GM23338 (cell line): ENCODE data around the gene ASB5. TPM values are rescaled to one million over a fixed set of nuclear protein-coding genes. Genes with fewer than 3 reads are reported as not detected.

Experiments
- ATAC-seq: fragments of 200-7000 bp; cut with Tn5 transposase; 3 replicates; pipeline ENCODE4 v1.9.1; 2020
- DNase-seq: peaks from one replicate; pipeline ENCODE4 v3.0.0-alpha.2; 2015; ENCODE audit warnings: low spot score
- H2AFZ ChIP-seq: fragments of 200-600 bp; sonication (generic); 2 replicates; pipeline ENCODE4 v1.8.0; 2016; ENCODE audit warnings: antibody characterized with exemption, mild to moderate bottlenecking, moderate library complexity
- H3F3A ChIP-seq: fragments of 200-600 bp; sonication (generic); replicated peaks from 2 replicates; pipeline ENCODE4 v1.8.0; 2017; ENCODE audit warnings: antibody characterized with exemption, mixed run types, low read depth
- H3K27ac ChIP-seq: fragments of 200-600 bp; sonication (generic); 2 replicates; pipeline ENCODE4 v1.6.1; 2016; ENCODE audit warnings: low read depth
- H3K27me3 ChIP-seq: fragments of 200-600 bp; sonication (generic); 2 replicates; pipeline ENCODE4 v1.8.0; 2016; ENCODE audit warnings: mild to moderate bottlenecking, mixed run types, moderate library complexity; ENCODE audit not compliant: insufficient read depth
- H3K36me3 ChIP-seq: fragments of 200-600 bp; sonication (generic); 2 replicates; pipeline ENCODE4 v1.8.0; 2016; ENCODE audit warnings: mild to moderate bottlenecking; ENCODE audit not compliant: insufficient read depth
- H3K4me1 ChIP-seq: fragments of 200-600 bp; sonication (generic); 2 replicates; pipeline ENCODE4 v1.8.0; 2016; ENCODE audit warnings: mild to moderate bottlenecking, moderate library complexity; ENCODE audit not compliant: insufficient read depth
- H3K4me2 ChIP-seq: fragments of 200-600 bp; sonication (generic); 2 replicates; pipeline ENCODE4 v1.7.1; 2017; ENCODE audit warnings: mixed run types
- H3K4me3 ChIP-seq: fragments of 200-600 bp; sonication (generic); 2 replicates; pipeline ENCODE4 v1.6.1; 2016; ENCODE audit warnings: mixed run types
- H3K79me2 ChIP-seq: fragments of 200-600 bp; sonication (generic); replicated peaks from 2 replicates; pipeline ENCODE4 v1.8.0; 2017; ENCODE audit warnings: mild to moderate bottlenecking; ENCODE audit not compliant: insufficient read depth
- H3K9me2 ChIP-seq: fragments of 200-600 bp; sonication (generic); 2 replicates; pipeline ENCODE4 v1.8.0; 2017; ENCODE audit not compliant: insufficient read depth
- H4K20me1 ChIP-seq: fragments of 200-600 bp; sonication (generic); replicated peaks from 2 replicates; pipeline ENCODE4 v1.8.0; 2017; ENCODE audit warnings: mild to moderate bottlenecking; ENCODE audit not compliant: insufficient read depth
- H3K27ac Mint-ChIP-seq: 2 replicates; pipeline ENCODE4 v1.8.0; 2020; ENCODE audit warnings: inconsistent platforms, mild to moderate bottlenecking, moderate library complexity, mixed read lengths
- H3K27me3 Mint-ChIP-seq: 3 replicates; pipeline ENCODE4 v1.8.0; 2022; ENCODE audit warnings: low read depth, mild to moderate bottlenecking, moderate library complexity, mixed read lengths, inconsistent platforms; ENCODE audit not compliant: insufficient read depth, poor library complexity
- H3K36me3 Mint-ChIP-seq: 3 replicates; pipeline ENCODE4 v1.8.0; 2021; ENCODE audit warnings: low read depth, mild to moderate bottlenecking, inconsistent platforms, moderate library complexity, mixed read lengths
- H3K4me1 Mint-ChIP-seq: 3 replicates; pipeline ENCODE4 v1.8.0; 2020; ENCODE audit warnings: mild to moderate bottlenecking, inconsistent platforms, mixed read lengths
- H3K4me3 Mint-ChIP-seq: 3 replicates; pipeline ENCODE4 v1.8.0; 2021; ENCODE audit warnings: moderate library complexity, mild to moderate bottlenecking, inconsistent platforms, mixed read lengths
- H3K9me3 Mint-ChIP-seq: 3 replicates; pipeline ENCODE4 v1.8.0; 2020; ENCODE audit warnings: moderate library complexity, mild to moderate bottlenecking, inconsistent platforms, mixed read lengths
- CREB1 ChIP-seq: fragments of 250-450 bp; sonication (Bioruptor Pico); IDR thresholded peaks from 2 replicates; pipeline ENCODE4 v1.5.0; 2020; ENCODE audit warnings: low read depth, mild to moderate bottlenecking, moderate library complexity
- EZH2 ChIP-seq: fragments of 200-600 bp; sonication (generic); IDR thresholded peaks from one replicate; pipeline ENCODE4 v1.8.0; 2017; ENCODE audit warnings: antibody characterized with exemption, mild to moderate bottlenecking, low read depth; ENCODE audit not compliant: unreplicated experiment
- JUNB ChIP-seq: IDR thresholded peaks from one replicate; pipeline ENCODE4 v1.6.1; 2016; ENCODE audit warnings: antibody characterized with exemption; ENCODE audit not compliant: unreplicated experiment
- NANOG ChIP-seq: IDR thresholded peaks from 2 replicates; pipeline ENCODE4 v1.6.1; 2016; ENCODE audit warnings: antibody characterized with exemption, borderline replicate concordance
- STAT1 ChIP-seq: IDR thresholded peaks from one replicate; pipeline ENCODE4 v1.6.1; 2016; ENCODE audit warnings: antibody characterized with exemption; ENCODE audit not compliant: unreplicated experiment
- ZNF331 ChIP-seq: fragments of 250-450 bp; sonication (Bioruptor Pico); IDR thresholded peaks from 2 replicates; pipeline ENCODE4 v1.5.0; 2020; ENCODE audit warnings: low read depth, mild to moderate bottlenecking, moderate library complexity
- polyA plus RNA-seq: library from polyadenylated mRNA; unstranded; fragments of >200 nt; fragmentation: Nextera tagmentation; extraction: Ambion mirVana; gene quantifications from 2 replicates; pipeline ENCODE4 v1.2.1, GENCODE V29; 2016
- total RNA-seq: library from RNA; depleted of rRNA; stranded (reverse); fragments of >200 nt; shearing (Covaris generic); gene quantifications from 2 replicates; pipeline ENCODE4 v1.2.3, GENCODE V29; 2014
- TF ChIP-seq, protein P1 (sequence below): fragments of 250-450 bp; sonication (Bioruptor Pico); IDR thresholded peaks from 2 replicates; pipeline ENCODE4 v1.5.0; 2020; ENCODE audit warnings: mild to moderate bottlenecking, moderate library complexity
- TF ChIP-seq, protein P2 (sequence below): IDR thresholded peaks from one replicate; pipeline ENCODE4 v1.6.1; 2018; ENCODE audit warnings: antibody characterized with exemption; ENCODE audit not compliant: unreplicated experiment
- TF ChIP-seq, protein P3 (sequence below): IDR thresholded peaks from 2 replicates; pipeline ENCODE4 v1.6.1; 2016; ENCODE audit warnings: antibody characterized with exemption

The ASB5 gene
- total and polyA plus RNA-seq, 2 experiments from 2014 or later = not detected

DNA sequence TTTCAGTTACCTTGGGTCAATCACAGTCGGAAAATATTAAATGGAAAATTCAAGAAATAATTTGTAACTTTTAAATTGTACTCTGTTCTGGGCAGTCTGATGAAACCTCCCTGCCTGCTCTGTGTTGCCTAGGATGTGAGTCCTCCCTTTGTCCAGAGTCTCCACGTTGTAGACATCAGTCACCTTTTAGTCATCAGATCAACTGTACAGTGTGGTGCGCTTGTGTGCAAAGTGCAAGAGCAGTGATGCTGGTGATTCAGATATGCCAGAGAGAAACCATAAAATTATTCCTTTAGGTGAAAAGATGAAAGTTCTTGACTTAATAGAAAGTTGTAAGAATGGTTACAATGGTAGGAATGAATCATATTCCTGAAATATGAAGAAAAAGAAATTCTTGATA lies 75.1 kb downstream of the ASB5 start (continued):
- TF ChIP-seq, protein P1, sequence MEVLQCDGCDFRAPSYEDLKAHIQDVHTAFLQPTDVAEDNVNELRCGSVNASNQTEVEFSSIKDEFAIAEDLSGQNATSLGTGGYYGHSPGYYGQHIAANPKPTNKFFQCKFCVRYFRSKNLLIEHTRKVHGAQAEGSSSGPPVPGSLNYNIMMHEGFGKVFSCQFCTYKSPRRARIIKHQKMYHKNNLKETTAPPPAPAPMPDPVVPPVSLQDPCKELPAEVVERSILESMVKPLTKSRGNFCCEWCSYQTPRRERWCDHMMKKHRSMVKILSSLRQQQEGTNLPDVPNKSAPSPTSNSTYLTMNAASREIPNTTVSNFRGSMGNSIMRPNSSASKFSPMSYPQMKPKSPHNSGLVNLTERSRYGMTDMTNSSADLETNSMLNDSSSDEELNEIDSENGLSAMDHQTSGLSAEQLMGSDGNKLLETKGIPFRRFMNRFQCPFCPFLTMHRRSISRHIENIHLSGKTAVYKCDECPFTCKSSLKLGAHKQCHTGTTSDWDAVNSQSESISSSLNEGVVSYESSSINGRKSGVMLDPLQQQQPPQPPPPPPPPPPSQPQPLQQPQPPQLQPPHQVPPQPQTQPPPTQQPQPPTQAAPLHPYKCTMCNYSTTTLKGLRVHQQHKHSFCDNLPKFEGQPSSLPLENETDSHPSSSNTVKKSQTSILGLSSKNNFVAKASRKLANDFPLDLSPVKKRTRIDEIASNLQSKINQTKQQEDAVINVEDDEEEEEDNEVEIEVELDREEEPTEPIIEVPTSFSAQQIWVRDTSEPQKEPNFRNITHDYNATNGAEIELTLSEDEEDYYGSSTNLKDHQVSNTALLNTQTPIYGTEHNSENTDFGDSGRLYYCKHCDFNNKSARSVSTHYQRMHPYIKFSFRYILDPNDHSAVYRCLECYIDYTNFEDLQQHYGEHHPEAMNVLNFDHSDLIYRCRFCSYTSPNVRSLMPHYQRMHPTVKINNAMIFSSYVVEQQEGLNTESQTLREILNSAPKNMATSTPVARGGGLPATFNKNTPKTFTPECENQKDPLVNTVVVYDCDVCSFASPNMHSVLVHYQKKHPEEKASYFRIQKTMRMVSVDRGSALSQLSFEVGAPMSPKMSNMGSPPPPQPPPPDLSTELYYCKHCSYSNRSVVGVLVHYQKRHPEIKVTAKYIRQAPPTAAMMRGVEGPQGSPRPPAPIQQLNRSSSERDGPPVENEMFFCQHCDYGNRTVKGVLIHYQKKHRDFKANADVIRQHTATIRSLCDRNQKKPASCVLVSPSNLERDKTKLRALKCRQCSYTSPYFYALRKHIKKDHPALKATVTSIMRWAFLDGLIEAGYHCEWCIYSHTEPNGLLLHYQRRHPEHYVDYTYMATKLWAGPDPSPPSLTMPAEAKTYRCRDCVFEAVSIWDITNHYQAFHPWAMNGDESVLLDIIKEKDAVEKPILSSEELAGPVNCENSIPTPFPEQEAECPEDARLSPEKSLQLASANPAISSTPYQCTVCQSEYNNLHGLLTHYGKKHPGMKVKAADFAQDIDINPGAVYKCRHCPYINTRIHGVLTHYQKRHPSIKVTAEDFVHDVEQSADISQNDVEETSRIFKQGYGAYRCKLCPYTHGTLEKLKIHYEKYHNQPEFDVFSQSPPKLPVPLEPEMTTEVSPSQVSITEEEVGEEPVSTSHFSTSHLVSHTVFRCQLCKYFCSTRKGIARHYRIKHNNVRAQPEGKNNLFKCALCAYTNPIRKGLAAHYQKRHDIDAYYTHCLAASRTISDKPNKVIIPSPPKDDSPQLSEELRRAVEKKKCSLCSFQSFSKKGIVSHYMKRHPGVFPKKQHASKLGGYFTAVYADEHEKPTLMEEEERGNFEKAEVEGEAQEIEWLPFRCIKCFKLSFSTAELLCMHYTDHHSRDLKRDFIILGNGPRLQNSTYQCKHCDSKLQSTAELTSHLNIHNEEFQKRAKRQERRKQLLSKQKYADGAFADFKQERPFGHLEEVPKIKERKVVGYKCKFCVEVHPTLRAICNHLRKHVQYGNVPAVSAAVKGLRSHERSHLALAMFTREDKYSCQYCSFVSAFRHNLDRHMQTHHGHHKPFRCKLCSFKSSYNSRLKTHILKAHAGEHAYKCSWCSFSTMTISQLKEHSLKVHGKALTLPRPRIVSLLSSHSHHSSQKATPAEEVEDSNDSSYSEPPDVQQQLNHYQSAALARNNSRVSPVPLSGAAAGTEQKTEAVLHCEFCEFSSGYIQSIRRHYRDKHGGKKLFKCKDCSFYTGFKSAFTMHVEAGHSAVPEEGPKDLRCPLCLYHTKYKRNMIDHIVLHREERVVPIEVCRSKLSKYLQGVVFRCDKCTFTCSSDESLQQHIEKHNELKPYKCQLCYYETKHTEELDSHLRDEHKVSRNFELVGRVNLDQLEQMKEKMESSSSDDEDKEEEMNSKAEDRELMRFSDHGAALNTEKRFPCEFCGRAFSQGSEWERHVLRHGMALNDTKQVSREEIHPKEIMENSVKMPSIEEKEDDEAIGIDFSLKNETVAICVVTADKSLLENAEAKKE = no peak
- TF ChIP-seq CREB1 (CRISPR knock-in tag) (no peak), JUNB (no peak), STAT1 (no peak)
- TF ChIP-seq, protein P2, sequence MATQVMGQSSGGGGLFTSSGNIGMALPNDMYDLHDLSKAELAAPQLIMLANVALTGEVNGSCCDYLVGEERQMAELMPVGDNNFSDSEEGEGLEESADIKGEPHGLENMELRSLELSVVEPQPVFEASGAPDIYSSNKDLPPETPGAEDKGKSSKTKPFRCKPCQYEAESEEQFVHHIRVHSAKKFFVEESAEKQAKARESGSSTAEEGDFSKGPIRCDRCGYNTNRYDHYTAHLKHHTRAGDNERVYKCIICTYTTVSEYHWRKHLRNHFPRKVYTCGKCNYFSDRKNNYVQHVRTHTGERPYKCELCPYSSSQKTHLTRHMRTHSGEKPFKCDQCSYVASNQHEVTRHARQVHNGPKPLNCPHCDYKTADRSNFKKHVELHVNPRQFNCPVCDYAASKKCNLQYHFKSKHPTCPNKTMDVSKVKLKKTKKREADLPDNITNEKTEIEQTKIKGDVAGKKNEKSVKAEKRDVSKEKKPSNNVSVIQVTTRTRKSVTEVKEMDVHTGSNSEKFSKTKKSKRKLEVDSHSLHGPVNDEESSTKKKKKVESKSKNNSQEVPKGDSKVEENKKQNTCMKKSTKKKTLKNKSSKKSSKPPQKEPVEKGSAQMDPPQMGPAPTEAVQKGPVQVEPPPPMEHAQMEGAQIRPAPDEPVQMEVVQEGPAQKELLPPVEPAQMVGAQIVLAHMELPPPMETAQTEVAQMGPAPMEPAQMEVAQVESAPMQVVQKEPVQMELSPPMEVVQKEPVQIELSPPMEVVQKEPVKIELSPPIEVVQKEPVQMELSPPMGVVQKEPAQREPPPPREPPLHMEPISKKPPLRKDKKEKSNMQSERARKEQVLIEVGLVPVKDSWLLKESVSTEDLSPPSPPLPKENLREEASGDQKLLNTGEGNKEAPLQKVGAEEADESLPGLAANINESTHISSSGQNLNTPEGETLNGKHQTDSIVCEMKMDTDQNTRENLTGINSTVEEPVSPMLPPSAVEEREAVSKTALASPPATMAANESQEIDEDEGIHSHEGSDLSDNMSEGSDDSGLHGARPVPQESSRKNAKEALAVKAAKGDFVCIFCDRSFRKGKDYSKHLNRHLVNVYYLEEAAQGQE = no peak

DNA sequence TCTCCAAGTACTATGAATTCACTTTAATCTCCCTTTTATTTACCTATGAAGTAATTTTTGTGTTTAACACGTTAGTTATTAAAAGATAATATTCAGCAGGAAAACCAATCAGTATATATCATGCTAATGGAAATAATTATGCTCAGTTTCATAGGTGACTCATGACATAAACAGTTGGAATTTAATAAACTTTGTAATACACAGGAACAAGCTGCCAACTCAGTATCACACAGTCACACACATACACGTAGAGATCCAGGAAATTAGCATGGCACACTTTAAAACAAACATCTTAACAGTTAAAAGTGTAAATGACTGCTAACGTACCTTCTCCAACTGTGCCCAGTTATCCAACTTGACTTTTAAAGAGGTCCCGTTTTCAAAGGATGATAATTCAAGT lies 75.9 kb downstream of the ASB5 start:
- Histone ChIP-seq H3K4me2 (no peak overlapping the region), H3K36me3 (no peaks in the 10 kb centered on the region), H3K9me2 (no peaks in the 10 kb centered on the region), H2AFZ (no peak overlapping the region), H3K27me3 (no peaks in the 10 kb centered on the region), H3K4me1 (peaks cover 4% of the 10 kb centered on the region), H3F3A (peaks cover 5% of the 10 kb centered on the region; the same call in 1 of the 2 replicates), H3K27ac (no peak overlapping the region), H4K20me1 (no peaks in the 10 kb centered on the region), H3K4me3 (no peak overlapping the region), H3K79me2 (no peaks in the 10 kb centered on the region)
- Mint-ChIP-seq H3K4me3 (no peak overlapping the region), H3K27ac (no peak overlapping the region), H3K9me3 (no peaks in the 10 kb centered on the region), H3K4me1 (peaks cover 36% of the 10 kb centered on the region), H3K27me3 (peaks cover 2% of the 10 kb centered on the region), H3K36me3 (no peaks in the 10 kb centered on the region)
- no peak for DNase-seq
- no peak for ATAC-seq
- TF ChIP-seq NANOG (no peak), EZH2 (no peak), ZNF331 (CRISPR knock-in tag) (no peak)
- TF ChIP-seq, protein P3, sequence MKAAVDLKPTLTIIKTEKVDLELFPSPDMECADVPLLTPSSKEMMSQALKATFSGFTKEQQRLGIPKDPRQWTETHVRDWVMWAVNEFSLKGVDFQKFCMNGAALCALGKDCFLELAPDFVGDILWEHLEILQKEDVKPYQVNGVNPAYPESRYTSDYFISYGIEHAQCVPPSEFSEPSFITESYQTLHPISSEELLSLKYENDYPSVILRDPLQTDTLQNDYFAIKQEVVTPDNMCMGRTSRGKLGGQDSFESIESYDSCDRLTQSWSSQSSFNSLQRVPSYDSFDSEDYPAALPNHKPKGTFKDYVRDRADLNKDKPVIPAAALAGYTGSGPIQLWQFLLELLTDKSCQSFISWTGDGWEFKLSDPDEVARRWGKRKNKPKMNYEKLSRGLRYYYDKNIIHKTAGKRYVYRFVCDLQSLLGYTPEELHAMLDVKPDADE = no peak
